Measurements from ENCODE around the gene SF3B2.

DNA sequence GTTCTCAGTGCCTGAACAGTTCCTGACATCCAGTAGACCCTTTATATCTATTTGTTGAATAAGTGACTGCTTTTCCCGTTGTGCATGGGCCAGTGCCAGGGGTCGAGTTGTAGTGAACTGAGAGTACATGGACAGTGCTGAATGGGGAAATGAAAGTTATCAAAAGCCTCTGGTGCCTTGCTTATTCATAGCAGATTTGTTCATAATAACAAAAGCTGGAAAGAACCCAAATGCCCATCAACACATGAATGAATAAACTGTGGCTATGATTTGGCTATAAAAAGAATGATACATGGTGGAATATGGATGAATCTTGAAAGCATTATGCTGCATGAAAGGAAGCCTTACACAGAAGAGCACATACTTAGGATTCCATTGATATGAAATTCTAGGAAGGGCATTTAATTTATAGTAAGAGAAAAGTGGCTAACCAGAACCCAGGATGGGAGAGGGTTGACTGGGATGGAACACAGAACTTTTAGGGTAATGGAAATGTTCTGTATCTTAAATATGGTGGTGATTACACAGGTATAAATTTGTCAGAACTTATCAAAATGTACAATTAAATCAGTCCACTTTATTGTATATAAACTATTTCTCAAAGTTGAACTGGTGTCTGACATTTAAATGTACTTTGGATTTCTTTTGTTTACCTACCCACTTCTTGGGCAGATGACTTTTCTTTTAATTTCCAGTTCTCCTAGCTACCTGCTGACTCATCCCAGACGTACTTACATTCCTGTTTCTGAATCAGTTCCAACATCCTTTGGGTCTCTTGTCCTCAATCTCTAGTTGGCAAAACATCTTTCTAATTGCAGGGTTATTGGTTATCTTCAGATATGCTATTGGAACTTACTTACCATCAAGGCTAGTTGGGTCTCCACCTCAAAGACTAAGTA is 60.7 kb downstream of the SF3B2 start:
- TF ChIP-seq, protein P1, sequence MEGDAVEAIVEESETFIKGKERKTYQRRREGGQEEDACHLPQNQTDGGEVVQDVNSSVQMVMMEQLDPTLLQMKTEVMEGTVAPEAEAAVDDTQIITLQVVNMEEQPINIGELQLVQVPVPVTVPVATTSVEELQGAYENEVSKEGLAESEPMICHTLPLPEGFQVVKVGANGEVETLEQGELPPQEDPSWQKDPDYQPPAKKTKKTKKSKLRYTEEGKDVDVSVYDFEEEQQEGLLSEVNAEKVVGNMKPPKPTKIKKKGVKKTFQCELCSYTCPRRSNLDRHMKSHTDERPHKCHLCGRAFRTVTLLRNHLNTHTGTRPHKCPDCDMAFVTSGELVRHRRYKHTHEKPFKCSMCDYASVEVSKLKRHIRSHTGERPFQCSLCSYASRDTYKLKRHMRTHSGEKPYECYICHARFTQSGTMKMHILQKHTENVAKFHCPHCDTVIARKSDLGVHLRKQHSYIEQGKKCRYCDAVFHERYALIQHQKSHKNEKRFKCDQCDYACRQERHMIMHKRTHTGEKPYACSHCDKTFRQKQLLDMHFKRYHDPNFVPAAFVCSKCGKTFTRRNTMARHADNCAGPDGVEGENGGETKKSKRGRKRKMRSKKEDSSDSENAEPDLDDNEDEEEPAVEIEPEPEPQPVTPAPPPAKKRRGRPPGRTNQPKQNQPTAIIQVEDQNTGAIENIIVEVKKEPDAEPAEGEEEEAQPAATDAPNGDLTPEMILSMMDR (conservative IDR thresholded peaks at IDR 0.05; ENCODE audit: low read length) = no peak
- no peak for TF ChIP-seq EZH2phosphoT487 (IDR thresholded peaks at IDR 0.05; ENCODE audit: borderline replicate concordance, low read depth, low read length)

Measured in OCI-LY7 (cell line).